OCI-LY1 (cell line): ENCODE measurements around the gene TUBB2B.
"Not testable (repeated sequence)": the region's sequence is repeated elsewhere in the genome, so short reads cannot be mapped to it uniquely, and the experiment has no call there.

Source experiments
- CTCF ChIP-seq: fragments of 200-600 bp; sonication (generic), shearing (Covaris generic); IDR thresholded peaks from 2 replicates; pipeline ENCODE4 v1.5.1; 2017; ENCODE audit warnings: mild to moderate bottlenecking, antibody characterized with exemption, low read length, moderate library complexity, mixed read lengths
- EZH2 ChIP-seq: fragments of 200-600 bp; sonication (generic), shearing (Covaris generic); IDR thresholded peaks from 2 replicates; pipeline ENCODE4 v1.8.0; 2017; ENCODE audit warnings: borderline replicate concordance, mixed run types, mild to moderate bottlenecking, antibody characterized with exemption, low read length, moderate library complexity, mixed read lengths

- not testable (repeated sequence) for TF ChIP-seq CTCF, EZH2
These were observed 48.8 kb downstream of the TUBB2B start for GRCh38 chr6:3178666-3179065.
